ENCODE results near the gene NEUROD6.

DNA sequence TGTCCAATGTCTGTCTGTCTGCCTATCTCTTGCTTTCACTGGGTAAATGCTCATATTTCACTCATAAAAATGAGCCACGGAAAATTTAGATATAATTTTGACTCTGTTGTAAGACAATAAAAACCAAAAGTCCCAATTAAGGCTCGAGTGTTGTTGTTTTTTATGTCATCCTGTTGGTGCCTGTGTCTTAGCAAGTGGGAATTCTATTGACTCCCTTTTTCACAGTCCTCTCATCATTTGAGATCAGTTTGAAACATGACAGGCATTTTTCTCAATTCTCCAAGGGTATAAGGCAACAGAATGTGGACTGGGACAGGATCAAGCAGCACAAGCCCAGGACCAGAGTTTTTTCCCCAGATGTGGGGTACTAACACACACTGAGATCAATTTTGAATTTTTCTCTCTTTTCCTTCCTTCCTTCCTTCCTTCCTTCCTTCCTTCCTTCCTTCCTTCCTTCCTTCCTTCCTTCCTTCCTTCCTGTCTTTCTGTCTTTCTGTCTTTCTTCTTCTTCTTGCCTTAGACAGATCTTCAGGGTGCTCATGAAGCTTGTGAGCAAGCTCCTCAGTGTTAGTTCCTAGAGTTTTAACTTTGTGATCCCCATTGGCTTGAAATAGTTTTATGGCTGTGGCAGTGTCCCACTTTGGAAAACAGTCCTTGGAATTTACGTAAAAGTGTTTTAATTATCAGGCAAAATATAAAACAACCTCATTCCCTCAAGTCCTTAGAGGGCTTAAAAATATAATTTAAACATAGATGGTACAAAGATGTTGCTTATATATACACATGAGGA is 3.2 kb upstream of the NEUROD6 start:
- TF ChIP-seq POLR2A (IDR thresholded peaks at IDR 0.05) (no peak), CTCF (IDR thresholded peaks at IDR 0.05) (no peak)

Data from tibial nerve (tissue), 3 donors.